Transverse colon (tissue), 4 donors: Measurements from ENCODE around the gene FERMT3.

Experiments used
- EP300 ChIP-seq: sonication (generic); formaldehyde crosslinking; IDR thresholded peaks from one replicate; pipeline ENCODE4 v1.6.1; 2017; ENCODE audit warnings: antibody characterized with exemption, low read depth
- POLR2AphosphoS5 ChIP-seq, 3 donors: sonication (generic); formaldehyde crosslinking; IDR thresholded peaks; one replicate each; pipeline ENCODE4 v1.6.1; 2016; ENCODE audit warnings: antibody characterized with exemption in 3 of 3
- TF ChIP-seq, protein P1 (sequence below), 5 experiments: fragments of 200-600 bp in 3 of 5; fragments of 450-650 bp in 2 of 5; sonication (generic) in 3 of 5; IDR thresholded peaks; 1 replicate in 2 of 5; 2 replicates in 3 of 5; pipeline ENCODE4 v1.5.1; 2016 to 2017; ENCODE audit warnings: antibody characterized with exemption in 5 of 5, inconsistent platforms in 3 of 5, mild to moderate bottlenecking in 2 of 5, moderate library complexity in 1 of 5

DNA sequence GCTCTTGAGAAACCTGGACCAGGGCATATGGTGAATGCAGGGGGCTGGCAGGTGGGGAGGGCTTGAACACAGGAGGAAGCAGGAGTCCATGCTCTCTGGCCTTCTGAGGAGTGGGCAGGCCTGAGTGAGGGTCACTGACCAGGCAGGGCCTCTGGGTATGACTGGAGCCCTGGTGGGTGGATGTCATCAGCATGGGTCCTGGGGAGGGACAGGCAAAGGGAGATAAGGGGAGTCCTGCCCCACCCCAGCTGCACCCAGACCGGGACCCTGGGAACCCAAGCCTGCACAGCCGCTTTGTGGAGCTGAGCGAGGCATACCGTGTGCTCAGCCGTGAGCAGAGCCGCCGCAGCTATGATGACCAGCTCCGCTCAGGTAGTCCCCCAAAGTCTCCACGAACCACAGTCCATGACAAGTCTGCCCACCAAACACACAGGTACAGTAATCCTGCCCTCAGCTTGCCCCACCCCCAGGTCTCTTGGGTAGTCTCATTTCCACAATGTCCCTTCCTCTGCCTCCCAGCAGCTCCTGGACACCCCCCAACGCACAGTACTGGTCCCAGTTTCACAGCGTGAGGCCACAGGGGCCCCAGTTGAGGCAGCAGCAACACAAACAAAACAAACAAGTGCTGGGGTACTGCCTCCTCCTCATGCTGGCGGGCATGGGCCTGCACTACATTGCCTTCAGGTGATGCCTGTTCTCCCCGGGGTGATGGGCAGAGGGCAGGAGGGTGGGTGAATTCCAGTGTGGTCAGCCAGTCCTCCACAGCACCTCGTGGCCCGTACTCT lies 25.9 kb downstream of the FERMT3 start:
- TF ChIP-seq, protein P1, sequence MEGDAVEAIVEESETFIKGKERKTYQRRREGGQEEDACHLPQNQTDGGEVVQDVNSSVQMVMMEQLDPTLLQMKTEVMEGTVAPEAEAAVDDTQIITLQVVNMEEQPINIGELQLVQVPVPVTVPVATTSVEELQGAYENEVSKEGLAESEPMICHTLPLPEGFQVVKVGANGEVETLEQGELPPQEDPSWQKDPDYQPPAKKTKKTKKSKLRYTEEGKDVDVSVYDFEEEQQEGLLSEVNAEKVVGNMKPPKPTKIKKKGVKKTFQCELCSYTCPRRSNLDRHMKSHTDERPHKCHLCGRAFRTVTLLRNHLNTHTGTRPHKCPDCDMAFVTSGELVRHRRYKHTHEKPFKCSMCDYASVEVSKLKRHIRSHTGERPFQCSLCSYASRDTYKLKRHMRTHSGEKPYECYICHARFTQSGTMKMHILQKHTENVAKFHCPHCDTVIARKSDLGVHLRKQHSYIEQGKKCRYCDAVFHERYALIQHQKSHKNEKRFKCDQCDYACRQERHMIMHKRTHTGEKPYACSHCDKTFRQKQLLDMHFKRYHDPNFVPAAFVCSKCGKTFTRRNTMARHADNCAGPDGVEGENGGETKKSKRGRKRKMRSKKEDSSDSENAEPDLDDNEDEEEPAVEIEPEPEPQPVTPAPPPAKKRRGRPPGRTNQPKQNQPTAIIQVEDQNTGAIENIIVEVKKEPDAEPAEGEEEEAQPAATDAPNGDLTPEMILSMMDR (IDR thresholded peaks at IDR 0.05), result no peak
- no peak for TF ChIP-seq POLR2AphosphoS5 (IDR thresholded peaks at IDR 0.05)
- TF ChIP-seq EP300, result no peak
